ENCODE results near the gene TIMELESS.
"Not testable (repeated sequence)": the region's sequence is repeated elsewhere in the genome, so short reads cannot be mapped to it uniquely, and the experiment has no call there.

Gene TIMELESS

GRCh38 chr12:56408799-56409417 lies 40.3 kb downstream of the TIMELESS start:
- no peak for DNase-seq

DNA sequence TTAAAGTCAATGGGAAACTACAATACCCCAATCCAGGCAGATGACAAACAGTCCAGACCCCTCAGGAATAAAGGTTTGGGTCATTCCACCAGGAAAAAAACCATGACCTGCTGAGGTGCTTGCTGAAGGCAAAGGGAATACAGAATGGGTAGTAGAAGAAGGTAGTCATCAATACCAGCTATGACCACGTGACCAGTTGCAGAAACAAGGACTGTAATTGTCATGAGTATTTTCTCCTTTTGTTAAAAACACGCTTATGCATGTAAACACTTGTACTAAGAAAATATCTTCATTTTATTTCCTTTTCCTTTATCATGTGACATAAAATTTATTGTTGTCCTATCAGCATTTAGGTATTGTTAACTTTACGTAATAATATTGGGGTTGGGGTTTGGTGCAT lies 45.0 kb downstream of the TIMELESS start:
- not testable (repeated sequence) for DNase-seq

GRCh38 chr12:56401612-56402011 lies 47.6 kb downstream of the TIMELESS start:
- DNase-seq, result not testable (repeated sequence)

DNA sequence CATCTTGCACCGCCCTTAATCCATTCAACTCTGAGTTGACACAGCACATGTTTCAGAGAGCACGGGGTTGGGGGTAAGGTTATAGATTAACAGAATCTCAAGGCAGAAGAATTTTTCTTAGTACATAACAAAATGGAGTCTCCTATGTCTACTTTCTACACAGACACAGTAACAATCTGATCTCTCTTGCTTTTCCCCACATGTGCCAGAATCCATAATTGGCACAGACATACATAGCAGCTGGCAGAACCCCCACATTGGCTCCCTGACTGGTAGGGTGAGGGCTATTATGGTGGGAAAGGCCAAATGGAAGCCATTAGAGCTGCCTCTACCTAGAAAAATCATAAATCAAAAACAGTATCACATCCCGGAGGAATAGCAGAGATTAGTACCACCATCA lies 48.1 kb downstream of the TIMELESS start:
- not testable (repeated sequence) for DNase-seq

- not testable (repeated sequence) for DNase-seq
Observed at GRCh38 chr12:56399466-56399865, 49.8 kb downstream of the TIMELESS start.

DNA sequence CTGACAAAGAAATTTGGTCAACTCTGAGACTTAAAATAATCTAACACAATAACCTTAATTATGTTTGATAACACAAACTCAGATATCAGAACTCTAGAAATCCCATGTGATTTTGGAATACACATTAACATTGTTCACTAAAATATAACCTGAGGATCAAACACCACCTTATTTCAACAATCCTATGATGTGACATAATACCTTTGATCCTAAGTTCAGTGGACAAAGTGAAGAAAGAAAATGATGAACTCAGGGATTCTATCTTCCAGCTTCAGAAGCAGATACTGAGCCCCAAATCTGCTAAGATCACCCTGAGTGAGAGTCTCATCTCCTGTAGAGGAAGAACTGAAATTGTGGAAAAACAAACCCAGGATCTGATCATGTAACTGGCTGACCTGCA lies 50.9 kb downstream of the TIMELESS start:
- no peak for DNase-seq

- no peak for DNase-seq
Observed at GRCh38 chr12:56392331-56392730, 56.9 kb downstream of the TIMELESS start.

GRCh38 chr12:56391721-56392120 lies 57.5 kb downstream of the TIMELESS start:
- no peak for DNase-seq

GRCh38 chr12:56389412-56389811 lies 59.8 kb downstream of the TIMELESS start:
- no peak for DNase-seq

DNA sequence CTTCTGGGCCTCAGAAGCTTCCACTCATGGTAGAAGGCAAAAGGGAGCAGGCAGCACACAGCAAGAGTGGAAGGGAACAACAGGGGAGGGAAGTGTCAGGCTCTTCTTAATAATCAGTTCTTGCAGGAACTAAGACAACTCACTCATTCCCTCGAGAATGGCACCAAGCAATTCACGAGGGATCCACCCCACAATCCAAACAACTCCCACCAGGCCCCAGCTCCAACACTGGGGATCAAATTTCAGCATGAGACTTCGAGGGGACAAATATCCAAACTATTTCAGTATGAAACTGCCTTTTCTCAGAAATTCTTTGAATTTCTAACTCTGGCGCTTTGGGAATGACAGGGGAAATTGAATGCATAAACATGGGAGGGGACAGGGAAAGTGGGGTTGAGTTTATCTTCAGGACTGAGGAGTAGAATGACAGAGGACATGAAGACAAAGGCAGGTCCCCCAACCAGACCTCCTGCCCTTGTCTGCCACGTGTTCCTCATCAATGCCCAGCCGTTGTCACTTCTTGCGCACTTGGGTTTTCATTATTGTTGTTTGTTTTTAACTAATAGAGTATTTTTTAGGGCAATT lies 62.0 kb downstream of the TIMELESS start:
- no peak for DNase-seq

DNA sequence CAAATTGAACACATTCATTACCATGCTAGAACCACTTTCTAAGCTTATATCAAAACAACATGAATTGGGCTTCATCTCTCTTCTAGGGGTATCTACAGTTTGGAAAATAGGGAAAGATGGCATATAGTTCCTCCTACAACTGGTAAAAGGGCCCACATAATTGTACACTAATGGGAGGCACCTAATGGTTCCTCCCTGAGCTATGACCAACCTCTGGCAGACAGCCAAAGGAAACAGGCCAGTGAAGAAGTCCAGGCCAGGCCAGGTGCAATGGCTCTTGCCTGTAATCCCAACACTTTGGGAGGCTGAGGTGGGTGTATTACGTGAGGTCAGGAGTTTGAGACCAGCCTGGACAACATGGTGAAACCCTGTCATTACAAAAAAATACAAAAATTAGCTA lies 63.4 kb downstream of the TIMELESS start:
- DNase-seq, result no peak

DNA sequence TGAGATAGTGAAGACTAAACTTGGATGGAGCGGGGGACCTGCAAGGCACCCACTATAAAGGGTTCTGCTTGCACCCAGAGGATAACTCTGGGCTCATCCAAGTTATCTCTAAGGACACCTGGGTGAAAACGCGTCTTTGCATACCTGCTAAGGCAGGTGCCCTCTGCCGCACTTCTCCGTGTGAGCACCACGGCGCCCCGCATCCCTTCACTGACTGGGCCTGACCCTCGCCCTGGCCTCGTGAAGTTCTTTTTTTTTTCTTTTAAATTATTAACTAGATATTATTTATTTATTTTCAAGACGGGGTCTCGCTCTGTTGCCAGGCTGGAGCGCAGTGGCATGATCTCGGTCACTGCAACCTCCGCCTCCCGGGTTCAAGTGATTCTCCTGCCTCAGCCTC lies 66.6 kb downstream of the TIMELESS start:
- DNase-seq, result no peak

DNA sequence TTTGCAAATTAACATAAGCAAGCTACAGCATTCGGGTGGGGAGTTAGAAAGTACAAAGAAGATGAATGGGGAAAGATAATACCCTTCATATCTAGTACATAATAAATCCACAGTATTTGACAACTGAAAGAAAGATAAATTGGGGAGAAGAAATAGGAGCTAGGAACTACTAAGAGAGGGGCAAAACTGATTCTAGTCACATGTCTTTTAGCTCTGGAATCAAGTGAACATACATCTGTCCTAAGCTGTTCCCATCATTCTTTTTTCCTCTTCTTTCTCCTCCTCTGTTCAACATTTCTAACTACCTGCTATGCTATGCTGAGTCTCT lies 71.3 kb downstream of the TIMELESS start:
- no peak for DNase-seq

DNA sequence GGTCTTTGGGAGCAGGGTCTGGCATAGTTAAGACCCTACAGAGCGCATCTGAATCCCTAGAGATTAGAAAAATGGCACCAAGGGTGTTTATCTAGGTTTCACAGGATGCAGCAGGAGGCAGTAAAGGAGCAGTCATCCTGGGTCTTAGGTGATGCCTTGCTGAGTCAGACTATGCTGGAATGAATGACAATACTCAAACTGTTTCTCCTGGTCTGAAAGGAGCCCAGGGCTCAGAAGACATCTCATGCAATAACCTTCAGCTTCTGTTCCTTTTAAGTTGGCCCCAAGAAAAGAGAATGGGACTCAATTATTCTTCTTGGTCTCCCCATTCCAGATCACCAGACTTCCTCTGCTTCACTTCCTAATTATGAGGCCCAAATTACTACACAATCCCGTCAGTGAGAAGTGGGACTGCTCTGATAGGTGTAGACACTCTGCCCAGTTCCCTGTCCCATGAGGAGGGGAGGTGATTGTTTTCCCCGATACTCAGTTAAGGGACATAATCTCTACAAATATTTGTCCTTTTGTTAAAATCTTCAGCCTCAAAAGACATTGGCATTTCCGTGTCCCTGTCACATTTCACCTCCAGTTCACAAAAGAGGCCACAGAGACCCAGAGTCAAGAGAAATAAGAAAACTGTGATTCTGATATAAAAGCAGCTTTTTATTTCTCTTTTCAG lies 71.8 kb downstream of the TIMELESS start:
- DNase-seq, result no peak

DNA sequence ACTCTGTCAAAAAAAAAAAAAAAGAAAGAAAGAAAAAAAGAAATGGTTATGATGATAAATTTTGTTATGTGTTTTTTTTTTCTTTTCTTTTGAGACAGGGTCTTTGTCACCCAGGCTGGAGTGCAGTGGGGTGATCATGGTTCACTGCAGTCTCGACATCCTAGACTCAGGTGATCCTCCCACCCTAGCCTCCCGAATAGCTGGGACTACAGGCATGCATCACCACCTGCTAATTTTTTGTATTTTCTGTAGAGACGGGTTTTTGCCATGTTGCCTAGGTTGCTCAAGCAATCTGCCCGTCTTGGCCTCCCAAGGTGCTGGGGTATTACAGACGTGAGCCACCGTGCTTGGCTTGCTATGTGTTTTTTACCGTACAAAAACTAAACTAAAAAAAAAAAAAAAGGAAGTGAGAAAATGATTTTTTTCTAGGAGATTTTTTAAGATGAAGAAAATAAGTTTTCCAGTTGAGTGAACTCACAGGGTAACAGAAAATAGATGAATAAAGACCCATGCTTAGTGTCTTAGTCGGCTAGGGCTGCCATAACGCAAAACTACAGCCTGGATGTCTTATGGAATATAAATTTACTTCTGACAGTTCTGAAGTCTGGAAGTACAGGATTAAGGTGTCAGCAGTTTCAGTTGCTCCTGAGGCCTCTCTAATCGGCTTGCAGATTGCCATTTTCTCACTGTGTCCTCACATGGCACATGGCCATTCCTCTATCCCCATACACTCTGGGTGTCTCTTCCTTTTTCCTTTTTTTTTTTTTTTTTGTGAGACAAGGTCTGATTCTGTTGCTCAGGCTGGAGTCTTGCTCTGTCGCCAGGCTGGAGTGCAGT lies 73.4 kb downstream of the TIMELESS start:
- no peak for DNase-seq

GRCh38 chr12:56374726-56375597 lies 74.3 kb downstream of the TIMELESS start:
- no peak for DNase-seq

DNA sequence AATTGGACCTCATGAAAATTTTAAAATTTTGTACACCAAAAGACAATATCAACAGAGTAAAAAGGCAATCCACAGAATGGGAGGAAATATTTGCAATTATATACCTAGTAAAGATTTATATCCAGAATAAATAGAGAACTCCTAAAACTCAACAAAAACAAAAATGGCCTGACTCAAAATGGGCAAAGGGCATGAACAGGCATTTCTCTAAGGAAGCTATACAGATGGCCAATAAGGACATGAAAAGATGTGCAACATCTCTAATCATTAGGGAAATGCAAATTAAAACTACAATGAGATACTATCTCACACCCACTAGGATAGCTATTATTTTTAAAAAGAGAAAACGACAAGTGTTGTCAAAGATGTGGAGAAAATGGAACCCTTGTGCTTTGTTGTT lies 75.7 kb downstream of the TIMELESS start:
- no peak for DNase-seq

DNA sequence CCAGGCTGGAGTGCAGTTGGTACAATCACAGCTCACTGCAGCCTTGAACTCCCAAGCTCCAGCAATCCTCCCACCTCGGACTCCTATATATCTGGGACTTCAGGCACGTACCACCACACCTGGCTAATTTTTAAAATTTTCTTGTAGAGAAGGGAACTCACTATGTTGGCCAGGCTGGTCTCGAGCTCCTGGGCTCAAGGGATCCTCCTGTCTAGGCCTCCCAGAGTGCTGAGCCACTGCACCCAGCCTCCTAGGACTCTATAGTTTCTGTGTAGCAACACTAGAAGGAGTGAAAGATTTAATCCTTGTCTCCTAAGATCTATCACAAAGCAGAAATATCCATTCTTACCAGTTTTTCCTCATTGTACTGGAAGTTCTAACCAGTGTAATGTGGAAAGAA lies 82.3 kb downstream of the TIMELESS start:
- DNase-seq, result no peak

All from stimulated activated naive CD4-positive, alpha-beta T cell (primary cell).